GM12872 (cell line): Measurements from ENCODE around the gene B3GNT4.

Experiments
- TF ChIP-seq, protein P1 (sequence below): IDR thresholded peaks from 3 replicates; pipeline ENCODE4 v1.5.1; 2011; ENCODE audit warnings: low read depth, mild to moderate bottlenecking, low read length, moderate library complexity; ENCODE audit not compliant: insufficient read depth

B3GNT4 gene

DNA sequence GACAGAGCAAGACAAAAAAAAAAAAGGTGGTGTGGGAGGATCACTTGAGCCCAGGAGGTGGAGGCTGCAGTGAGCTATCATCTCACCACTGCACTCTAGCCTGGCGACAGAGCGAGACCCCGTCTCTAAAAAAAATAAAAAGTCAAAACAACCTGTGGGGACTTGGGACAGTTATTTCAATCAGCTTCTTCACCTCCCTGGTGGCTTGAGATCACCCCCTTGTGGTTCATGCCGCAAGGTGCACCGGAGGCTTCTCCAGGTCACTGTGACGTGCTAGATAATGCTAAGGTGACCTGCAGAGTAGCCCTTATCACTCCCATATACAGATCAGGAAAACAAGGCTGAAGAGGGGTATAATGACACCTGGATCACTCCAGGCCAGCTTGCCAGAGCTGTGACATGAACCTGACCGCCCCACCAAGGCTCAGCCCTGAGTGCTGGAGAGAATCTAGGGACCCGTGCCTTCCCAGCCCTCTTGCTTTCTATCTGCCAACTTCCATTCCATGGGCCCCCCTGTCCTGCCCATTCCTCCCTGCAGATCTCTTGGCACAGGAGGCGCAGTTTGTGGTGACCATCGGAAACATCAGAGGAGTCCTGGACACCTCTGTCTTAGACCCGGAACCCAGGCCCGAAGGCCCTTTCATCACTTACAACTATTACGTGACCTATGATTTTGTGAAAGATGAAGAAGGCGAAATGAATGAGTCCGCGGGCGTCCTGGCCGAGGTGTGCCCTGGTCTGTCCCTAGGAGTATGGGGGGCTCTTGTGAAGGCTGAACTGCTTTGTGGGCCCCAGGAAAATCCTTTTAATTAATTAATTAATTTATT lies 12.5 kb upstream of the B3GNT4 start:
- TF ChIP-seq, protein P1, sequence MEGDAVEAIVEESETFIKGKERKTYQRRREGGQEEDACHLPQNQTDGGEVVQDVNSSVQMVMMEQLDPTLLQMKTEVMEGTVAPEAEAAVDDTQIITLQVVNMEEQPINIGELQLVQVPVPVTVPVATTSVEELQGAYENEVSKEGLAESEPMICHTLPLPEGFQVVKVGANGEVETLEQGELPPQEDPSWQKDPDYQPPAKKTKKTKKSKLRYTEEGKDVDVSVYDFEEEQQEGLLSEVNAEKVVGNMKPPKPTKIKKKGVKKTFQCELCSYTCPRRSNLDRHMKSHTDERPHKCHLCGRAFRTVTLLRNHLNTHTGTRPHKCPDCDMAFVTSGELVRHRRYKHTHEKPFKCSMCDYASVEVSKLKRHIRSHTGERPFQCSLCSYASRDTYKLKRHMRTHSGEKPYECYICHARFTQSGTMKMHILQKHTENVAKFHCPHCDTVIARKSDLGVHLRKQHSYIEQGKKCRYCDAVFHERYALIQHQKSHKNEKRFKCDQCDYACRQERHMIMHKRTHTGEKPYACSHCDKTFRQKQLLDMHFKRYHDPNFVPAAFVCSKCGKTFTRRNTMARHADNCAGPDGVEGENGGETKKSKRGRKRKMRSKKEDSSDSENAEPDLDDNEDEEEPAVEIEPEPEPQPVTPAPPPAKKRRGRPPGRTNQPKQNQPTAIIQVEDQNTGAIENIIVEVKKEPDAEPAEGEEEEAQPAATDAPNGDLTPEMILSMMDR = peak; percentile 92

DNA sequence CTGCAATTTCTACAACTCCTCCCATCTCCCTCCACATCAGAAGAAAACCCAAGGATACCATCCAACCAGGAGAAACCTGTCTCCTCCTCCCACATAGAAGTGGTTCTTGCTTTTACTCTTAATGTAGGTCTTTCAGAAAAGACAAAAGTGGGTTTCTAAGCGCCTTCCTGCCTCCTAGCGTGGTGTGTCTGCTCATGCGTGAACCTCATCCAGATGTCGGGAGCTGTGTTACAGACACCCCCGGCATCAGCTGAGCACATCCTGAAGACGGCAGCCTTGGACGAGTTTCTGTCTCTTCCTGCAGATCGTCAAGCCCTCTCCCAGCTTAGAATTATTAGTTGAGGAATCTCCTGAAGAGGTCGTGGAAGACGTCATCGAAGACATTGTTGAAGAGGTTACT lies 11.1 kb upstream of the B3GNT4 start:
- TF ChIP-seq, protein P1 = no peak

DNA sequence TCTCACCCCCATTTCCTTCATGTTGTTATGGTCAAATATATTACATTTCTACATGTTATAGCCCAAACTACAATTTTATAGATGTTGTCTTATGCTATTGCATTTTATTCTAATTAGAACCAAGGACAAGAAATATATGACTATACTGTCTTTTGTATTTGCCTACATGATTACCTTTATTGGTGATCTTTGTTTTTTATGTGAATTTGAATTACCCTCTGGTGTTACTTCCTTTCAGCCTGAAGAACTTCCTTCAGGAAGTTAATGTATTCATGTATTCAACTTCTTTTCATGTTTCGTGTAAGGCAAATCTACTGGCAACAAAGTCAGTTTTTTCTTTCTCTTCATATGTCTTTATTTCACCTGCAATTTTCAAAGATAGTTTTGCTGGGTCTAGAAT lies 8.7 kb upstream of the B3GNT4 start:
- TF ChIP-seq, protein P1 = no peak

DNA sequence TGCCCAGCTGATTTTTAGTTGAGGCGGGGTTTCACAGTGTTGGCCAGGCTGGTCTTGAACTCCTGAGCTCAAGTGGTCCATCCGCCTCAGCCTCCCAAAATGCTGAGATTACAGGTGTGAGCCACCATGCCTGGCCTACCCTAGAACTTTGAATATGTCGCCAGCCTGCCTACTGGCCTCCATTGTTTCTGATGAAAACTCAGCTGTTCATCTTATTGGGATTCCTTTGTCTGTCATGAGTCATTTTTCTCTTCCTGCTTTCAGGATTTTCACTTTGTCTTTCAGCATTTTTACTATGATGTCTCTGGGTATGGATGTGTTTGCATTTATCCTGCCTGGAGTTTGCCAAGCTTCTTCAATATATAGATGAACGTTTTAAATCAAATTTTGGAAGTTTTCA lies 8.1 kb upstream of the B3GNT4 start:
- TF ChIP-seq, protein P1 = no peak

DNA sequence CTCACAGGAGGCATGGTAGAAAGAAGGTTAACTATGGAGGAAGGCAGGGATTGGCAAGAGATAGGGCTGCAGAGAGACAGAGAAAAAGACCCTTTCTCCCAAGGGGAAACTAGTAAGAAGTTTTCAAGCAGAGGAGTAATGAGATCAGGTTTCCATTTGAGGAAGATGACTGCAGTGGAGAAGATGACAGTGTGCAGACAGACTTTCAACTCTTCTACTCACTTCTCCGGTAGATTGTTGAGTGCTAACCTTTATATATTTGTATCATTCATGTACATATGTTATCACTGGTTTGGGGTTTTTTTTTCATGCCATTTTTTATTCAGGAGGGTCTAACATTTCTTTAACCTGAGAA lies 5.9 kb upstream of the B3GNT4 start:
- TF ChIP-seq, protein P1 = no peak

DNA sequence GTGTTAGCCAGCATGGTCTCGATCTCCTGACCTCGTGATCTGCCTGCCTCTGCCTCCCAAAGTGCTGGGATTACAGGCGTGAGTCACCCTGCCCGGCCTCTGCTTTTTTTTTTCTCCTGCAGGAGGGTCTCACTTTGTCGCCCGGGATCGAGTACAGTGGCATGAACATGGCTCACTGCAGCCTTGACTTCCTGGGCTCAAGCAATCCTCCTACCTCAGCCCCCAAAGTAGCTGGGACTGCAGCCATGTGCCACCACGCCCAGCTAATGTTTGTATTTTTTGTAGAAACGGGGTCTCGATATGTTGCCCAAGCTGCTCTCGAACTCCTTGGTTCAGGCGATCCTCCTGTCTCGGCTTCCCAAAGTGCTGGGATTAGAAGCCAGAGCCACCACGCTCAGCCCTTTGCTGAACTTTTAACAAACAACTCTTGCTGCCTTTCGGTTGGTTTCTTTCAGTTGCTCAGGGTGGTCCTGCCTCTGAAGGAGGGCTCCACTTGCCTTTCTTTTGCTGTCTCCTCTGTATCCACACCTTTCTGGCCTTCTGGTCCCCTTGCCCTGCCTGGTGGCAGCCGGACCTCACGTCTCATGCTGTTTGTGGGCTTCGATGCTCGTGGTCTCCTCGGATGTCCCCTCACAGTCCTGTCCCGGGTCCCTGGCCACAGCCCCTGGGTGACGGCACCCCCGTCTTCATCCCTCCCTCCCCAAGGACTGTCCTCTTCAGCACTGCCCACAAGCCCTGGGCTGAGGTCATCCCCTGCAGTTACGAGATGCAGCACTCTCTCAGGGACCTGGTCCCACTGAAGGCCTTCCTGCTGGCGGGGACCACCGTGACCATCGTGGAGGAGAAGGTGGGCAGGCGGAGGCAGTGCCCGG lies 3.8 kb upstream of the B3GNT4 start:
- TF ChIP-seq, protein P1 = no peak

DNA sequence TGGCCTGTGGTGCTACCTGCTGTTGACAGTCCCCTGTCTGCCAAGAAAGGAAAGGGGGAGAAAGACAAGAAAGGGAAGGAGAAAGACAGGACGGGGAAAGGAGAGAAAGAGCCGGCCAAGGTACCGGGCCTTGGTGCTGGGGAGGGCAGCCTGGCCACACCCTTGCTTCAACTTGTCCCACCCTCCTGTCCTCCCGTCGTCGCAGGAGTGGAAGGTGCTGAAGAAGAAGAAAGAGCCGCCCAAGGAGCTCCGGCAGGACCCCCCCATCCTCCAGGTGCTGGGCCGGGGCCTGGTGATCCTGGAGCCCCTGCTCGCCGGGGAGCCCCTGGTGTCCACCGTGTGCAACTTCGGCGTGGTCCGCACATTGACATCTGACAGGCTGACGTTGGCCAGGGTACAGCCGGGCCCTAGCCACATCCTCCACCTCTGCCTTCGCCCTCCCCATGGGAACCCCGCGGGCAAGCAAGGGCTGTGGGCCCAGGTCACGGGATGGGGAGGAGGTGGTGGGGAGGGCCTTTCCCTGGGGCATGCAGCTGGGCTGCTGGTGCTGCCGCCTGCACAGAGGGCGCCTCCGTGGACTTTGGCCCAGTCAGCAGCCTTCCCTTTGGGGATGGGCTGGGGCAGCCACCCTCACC lies 2.9 kb upstream of the B3GNT4 start:
- TF ChIP-seq, protein P1 = no peak
